ENCODE measurements around the gene TAF13.
"Not testable (repeated sequence)": the region's sequence is repeated elsewhere in the genome, so short reads cannot be mapped to it uniquely, and the experiment has no call there.

Gene TAF13

GRCh38 chr1:109046671-109047070 is 29.1 kb downstream of the TAF13 start:
- no peak for DNase-seq (ENCODE audit: low read depth)

GRCh38 chr1:109045595-109045994 is 30.2 kb downstream of the TAF13 start:
- no peak for DNase-seq (ENCODE audit: low read depth)

GRCh38 chr1:109041621-109042468 is 34.0 kb downstream of the TAF13 start, which contains the start of gene WDR47:
WDR47 (minus strand) TSS chr1:109042102; CDS start chr1:109023512, 18,590 bp downstream.
- peak; percentile 93 for DNase-seq (ENCODE audit: low read depth)

- no peak for DNase-seq (ENCODE audit: low read depth)
These were observed 34.7 kb downstream of the TAF13 start for GRCh38 chr1:109040989-109041620.

GRCh38 chr1:109040627-109040988 is 35.2 kb downstream of the TAF13 start:
- DNase-seq (ENCODE audit: low read depth): no peak

DNA sequence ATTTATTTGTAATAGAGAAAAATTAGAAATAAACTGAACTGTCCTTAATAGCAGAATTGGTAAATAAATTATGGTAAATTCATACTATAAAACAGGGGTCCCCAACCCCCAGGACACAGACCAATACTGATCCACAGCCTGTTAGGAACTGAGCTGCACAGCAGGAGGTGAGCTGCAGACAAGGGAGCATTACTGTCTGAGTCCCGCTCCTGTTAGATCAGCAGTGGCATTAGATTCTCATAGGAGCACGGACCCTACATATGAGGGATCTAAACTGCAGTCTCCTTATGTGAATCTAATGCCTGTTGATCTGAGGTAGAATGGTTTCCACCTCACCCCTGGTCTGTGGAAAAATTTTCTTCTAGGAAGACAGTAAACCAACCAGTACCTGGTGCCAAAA is 41.4 kb downstream of the TAF13 start:
- DNase-seq (ENCODE audit: low read depth): no peak

DNA sequence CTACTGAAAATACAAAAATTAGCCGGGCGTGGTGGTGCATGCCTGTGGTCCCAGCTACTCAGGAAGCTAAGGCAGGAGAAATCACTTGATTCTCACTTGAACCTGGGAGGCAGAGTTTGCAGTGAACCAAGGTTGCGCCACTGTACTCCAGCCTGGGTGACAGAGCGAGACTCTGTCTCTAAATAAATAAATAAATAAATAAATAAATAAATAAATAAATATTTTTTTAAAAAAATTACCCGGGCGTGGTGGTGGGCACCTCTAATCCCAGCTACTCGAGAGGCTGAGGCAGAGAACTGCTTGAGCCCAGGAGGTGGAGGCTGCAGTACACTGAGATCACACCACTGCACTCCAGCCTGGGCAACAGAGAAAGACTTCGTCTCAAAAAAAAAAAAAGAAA is 46.3 kb downstream of the TAF13 start:
- not testable (repeated sequence) for DNase-seq (ENCODE audit: low read depth)

- DNase-seq (ENCODE audit: low read depth): no peak
These were observed 48.0 kb downstream of the TAF13 start for GRCh38 chr1:109027841-109028240.

DNA sequence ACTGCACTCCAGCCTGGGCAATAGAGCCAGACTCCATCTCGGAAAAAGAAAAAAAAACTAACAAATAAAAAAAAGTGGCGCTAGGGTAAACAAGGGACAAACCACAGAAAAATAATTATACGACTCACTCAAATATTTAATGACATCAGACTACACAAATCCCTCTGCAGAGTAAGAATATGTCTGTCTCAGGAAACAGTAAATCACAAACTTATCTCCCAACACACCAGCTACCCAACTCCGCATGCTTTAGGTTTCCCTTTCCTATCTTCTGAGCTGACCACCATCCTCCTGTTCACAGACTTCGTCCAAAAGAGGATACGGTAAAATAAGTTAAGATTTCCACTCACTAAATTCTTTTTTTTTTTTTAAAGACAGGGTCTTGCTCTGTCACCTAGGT is 50.1 kb downstream of the TAF13 start:
- no peak for DNase-seq (ENCODE audit: low read depth)

DNA sequence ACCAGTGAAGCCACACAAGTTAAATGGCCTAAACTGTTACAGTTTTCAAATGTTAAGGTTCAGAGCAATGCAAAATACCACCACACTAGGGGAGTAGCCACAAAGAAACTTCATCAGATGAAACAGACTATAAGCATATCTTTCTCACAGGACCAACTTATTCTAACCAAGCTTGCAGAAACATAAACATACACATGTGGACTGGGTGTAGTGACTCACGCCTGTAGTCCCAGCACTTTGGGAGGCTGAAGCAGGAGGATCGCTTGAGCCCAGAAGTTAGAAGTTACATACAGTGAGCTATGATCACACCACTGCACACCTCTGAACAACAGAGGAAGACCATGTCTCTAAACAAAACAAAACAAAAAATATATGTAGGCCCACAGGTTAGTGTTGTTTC is 51.2 kb downstream of the TAF13 start:
- no peak for DNase-seq (ENCODE audit: low read depth)

DNA sequence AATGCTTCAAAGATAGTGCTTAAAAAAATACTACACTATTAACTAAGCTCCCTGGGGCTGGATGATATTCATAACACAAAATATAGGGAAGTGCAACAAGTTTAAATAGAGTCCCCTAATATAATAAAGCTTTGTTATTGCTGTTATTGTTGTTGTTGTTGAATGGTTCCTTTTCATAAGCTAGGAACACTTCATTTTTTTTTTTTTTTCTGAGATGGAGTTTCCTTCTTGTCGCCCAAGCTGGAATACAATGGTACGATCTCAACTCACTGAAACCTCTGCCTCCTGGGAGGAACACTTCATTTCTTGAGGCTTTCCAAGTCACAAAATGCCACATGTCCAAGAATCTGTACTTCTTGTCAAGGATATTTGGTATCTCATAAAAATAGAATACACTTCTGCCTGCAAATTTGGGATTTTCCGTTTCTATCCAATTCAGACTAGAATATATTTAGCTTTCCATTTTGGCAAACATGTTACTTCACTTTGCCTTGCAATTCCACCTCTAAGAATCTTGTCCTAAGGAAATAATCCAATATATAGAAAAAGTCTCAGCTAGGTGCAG is 55.0 kb downstream of the TAF13 start:
- DNase-seq (ENCODE audit: low read depth): no peak

DNA sequence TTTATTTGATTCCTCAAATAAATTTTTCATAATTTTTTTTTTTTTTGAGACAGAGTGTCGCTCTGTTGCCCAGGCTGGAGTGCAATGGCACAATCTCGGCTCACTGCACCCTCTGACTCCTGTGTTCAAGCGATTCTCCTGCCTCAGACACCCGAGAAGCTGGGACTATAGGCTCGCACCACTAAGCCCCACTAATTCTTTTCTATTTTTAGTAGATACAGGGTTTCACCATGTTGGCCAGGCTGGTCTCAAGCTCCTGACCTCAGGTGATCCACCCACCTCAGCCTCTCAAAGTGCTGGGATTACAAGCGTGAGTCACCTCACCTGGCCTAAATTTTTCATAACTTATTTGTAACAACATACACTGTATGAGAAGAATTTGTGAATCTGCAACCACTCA is 58.1 kb downstream of the TAF13 start:
- not testable (repeated sequence) for DNase-seq (ENCODE audit: low read depth)

- DNase-seq (ENCODE audit: low read depth): no peak
These were observed 58.7 kb downstream of the TAF13 start for GRCh38 chr1:109017134-109017533.
